ENCODE measurements around the gene PCSK5. TPM values are rescaled to one million over a fixed set of nuclear protein-coding genes. Genes with fewer than 3 reads are reported as not detected.

PCSK5 gene
- total RNA-seq, 5 donors from 2014 or later (not counting 1 experiment from before 2014, with no cell fraction given) = 9.1 to 24.1 (median 12.7) TPM

DNA sequence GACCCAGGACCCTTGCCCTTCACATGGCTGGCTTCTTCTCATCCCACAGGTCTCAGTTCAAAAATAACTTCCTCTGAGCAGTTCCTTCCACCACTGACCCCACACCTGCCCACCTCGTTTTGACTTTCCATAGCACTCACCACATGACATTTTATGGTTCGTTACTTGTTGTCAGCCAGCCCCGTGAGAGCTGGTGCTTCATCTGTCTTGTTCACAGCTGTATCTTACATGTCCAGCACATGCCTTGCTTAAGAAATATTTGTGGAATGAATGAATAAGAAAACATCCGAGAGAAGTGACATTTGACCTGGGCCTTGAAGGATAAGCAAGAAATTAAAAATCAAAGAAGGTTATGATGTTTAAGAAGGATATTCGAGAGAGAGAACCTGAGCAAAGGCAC is 309.8 kb downstream of the PCSK5 start:
- H3K36me3 ChIP-seq (ENCODE audit: control insufficient read depth in 2 of 2, extremely low read depth in 1 of 2, insufficient read depth in 1 of 2, low read length in 1 of 2) = no peaks in the 10 kb centered on the region
- H3K36me3 Mint-ChIP-seq = no peaks in the 10 kb centered on the region
- H3K4me3 ChIP-seq (ENCODE audit: control insufficient read depth in 1 of 2, extremely low read depth in 1 of 2, low read length in 1 of 2) = no peak overlapping the region
- H3K27ac Mint-ChIP-seq = no peak overlapping the region
- peaks cover 0 to 6% (median 0%) of the 10 kb centered on the region in 3 donors for H3K9me3 Mint-ChIP-seq
- ATAC-seq (replicated peaks in 1 of 4) (no peak), DNase-seq (no peak)
- POLR2A ChIA-PET = no interaction called here
- no peaks in the 10 kb centered on the region for H3K27me3 ChIP-seq (replicated peaks in 1 of 2; ENCODE audit: control insufficient read depth in 2 of 2, extremely low read depth in 1 of 2, insufficient read depth in 2 of 2, low read length in 1 of 2)
- no peaks in the 10 kb centered on the region for H3K9me3 ChIP-seq
- H3K4me3 Mint-ChIP-seq = no peak overlapping the region
- peaks cover 0 to 3% of the 10 kb centered on the region in 2 donors for H3K27me3 Mint-ChIP-seq
- H3K4me1 ChIP-seq (ENCODE audit: control insufficient read depth in 1 of 2, extremely low read depth in 1 of 2, insufficient read depth in 2 of 2, low read length in 2 of 2) = no peaks in the 10 kb centered on the region
- no peaks in the 10 kb centered on the region for H3K4me1 Mint-ChIP-seq
- no peak overlapping the region for H3K27ac ChIP-seq (ENCODE audit: low read length)
- 79% methylated on average over 3 of the region's 5 CpGs for WGBS (ENCODE audit: insufficient coverage)
- CTCF ChIA-PET = no interaction called here

DNA sequence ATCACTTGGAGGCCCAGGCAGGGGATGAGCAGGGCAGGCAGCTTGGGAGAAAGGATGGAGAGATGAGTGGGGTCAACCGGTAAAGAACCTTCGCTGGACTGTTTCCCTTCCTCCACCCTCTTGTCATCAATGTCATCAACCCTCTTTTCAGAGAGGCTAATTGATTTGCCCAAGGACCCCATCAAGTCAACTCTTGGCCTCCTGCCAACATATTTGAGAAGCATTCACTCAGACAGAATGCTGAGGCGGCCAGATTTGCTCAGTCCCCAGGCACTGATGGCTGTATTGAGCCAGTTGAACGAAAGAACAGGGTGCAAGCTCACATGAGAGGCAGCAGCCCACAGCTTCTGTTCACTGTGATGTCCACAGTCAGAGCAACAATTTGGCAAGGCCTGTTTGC is 310.3 kb downstream of the PCSK5 start:
- Mint-ChIP-seq H3K27ac (no peak overlapping the region), H3K9me3 (peaks cover 0 to 6% (median 0%) of the 10 kb centered on the region in 3 donors), H3K27me3 (peaks cover 0 to 5% of the 10 kb centered on the region in 2 donors), H3K4me3 (no peak overlapping the region), H3K4me1 (no peaks in the 10 kb centered on the region), H3K36me3 (no peaks in the 10 kb centered on the region)
- Histone ChIP-seq H3K27me3 (replicated peaks in 1 of 2; ENCODE audit: control insufficient read depth in 2 of 2, extremely low read depth in 1 of 2, insufficient read depth in 2 of 2, low read length in 1 of 2) (no peaks in the 10 kb centered on the region), H3K4me3 (ENCODE audit: control insufficient read depth in 1 of 2, extremely low read depth in 1 of 2, low read length in 1 of 2) (no peak overlapping the region), H3K9me3 (no peaks in the 10 kb centered on the region), H3K36me3 (ENCODE audit: control insufficient read depth in 2 of 2, extremely low read depth in 1 of 2, insufficient read depth in 1 of 2, low read length in 1 of 2) (no peaks in the 10 kb centered on the region), H3K4me1 (ENCODE audit: control insufficient read depth in 1 of 2, extremely low read depth in 1 of 2, insufficient read depth in 2 of 2, low read length in 2 of 2) (no peaks in the 10 kb centered on the region), H3K27ac (ENCODE audit: low read length) (no peak overlapping the region)
- POLR2A ChIA-PET = no interaction called here
- ATAC-seq (replicated peaks in 1 of 4) (no peak), DNase-seq (no peak)
- CTCF ChIA-PET = no interaction called here
- WGBS (ENCODE audit: insufficient coverage) = 66% methylated on average over 2 of the region's 4 CpGs

DNA sequence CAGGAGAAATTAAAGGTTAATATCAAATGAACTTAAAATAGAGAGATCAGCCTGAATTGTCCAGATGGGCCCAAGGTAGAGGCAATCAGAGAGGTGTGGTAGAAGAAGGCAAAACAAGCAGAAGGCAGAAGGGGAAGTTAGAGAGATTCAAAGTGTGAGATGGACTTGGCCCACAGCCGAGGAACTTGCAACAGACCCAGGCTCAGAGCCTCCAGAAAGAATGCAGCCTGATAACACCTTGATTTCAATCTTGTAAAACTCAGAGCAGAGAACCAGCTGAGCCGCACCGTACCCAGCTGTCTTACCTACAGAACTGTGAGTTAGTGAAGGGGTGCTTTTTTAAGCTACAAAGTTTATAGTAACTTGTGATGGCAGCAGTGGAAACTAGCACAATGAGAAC is 312.9 kb downstream of the PCSK5 start:
- Histone ChIP-seq H3K4me1 (ENCODE audit: control insufficient read depth in 1 of 2, extremely low read depth in 1 of 2, insufficient read depth in 2 of 2, low read length in 2 of 2) (no peaks in the 10 kb centered on the region), H3K36me3 (ENCODE audit: control insufficient read depth in 2 of 2, extremely low read depth in 1 of 2, insufficient read depth in 1 of 2, low read length in 1 of 2) (no peaks in the 10 kb centered on the region), H3K27ac (ENCODE audit: low read length) (no peak overlapping the region), H3K9me3 (no peaks in the 10 kb centered on the region), H3K4me3 (ENCODE audit: control insufficient read depth in 1 of 2, extremely low read depth in 1 of 2, low read length in 1 of 2) (no peak overlapping the region), H3K27me3 (replicated peaks in 1 of 2; ENCODE audit: control insufficient read depth in 2 of 2, extremely low read depth in 1 of 2, insufficient read depth in 2 of 2, low read length in 1 of 2) (no peaks in the 10 kb centered on the region)
- no peaks in the 10 kb centered on the region for H3K4me1 Mint-ChIP-seq
- peak in 1 of 35 experiments; percentile 3 for DNase-seq
- ChIA-PET CTCF (no interaction called here), POLR2A (no interaction called here)
- H3K36me3 Mint-ChIP-seq = no peaks in the 10 kb centered on the region
- H3K27ac Mint-ChIP-seq = no peak overlapping the region
- ATAC-seq (replicated peaks in 1 of 4) = no peak
- peaks cover 4 to 13% of the 10 kb centered on the region in 2 donors for H3K27me3 Mint-ChIP-seq
- no peak overlapping the region for H3K4me3 Mint-ChIP-seq
- no CpG with 5 or more reads among the region's 3 CpGs for WGBS (ENCODE audit: insufficient coverage)
- peaks cover 0 to 6% (median 0%) of the 10 kb centered on the region in 3 donors for H3K9me3 Mint-ChIP-seq

DNA sequence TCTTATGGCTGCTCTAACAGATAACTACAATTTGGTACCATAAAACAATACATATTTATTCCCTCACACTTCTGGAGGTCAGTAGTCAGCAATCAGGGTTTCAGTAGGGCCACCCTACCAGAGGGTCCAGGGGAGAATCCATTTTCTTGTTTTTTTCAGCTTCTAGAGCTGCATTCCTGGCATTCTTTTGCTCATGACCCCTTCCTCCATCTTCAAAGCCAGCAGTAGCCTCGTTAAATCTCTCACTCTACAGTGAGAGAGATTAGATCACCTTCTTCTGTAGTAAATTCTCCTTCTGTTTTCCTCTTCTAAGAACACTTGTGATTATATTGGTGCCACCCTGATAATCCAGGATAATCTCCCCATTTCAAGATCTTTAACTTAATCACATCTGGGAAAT is 316.3 kb downstream of the PCSK5 start:
- Mint-ChIP-seq H3K9me3 (peaks cover 0 to 6% (median 0%) of the 10 kb centered on the region in 3 donors), H3K27ac (no peak overlapping the region), H3K36me3 (no peaks in the 10 kb centered on the region), H3K4me1 (no peaks in the 10 kb centered on the region), H3K4me3 (no peak overlapping the region), H3K27me3 (peaks cover 4 to 13% of the 10 kb centered on the region in 2 donors)
- no peaks in the 10 kb centered on the region for H3K36me3 ChIP-seq (ENCODE audit: control insufficient read depth in 2 of 2, extremely low read depth in 1 of 2, insufficient read depth in 1 of 2, low read length in 1 of 2)
- no peaks in the 10 kb centered on the region for H3K27me3 ChIP-seq (replicated peaks in 1 of 2; ENCODE audit: control insufficient read depth in 2 of 2, extremely low read depth in 1 of 2, insufficient read depth in 2 of 2, low read length in 1 of 2)
- no peak overlapping the region for H3K4me3 ChIP-seq (ENCODE audit: control insufficient read depth in 1 of 2, extremely low read depth in 1 of 2, low read length in 1 of 2)
- no peak for DNase-seq
- no CpG with 5 or more reads among the region's 1 CpG for WGBS (ENCODE audit: insufficient coverage)
- no peaks in the 10 kb centered on the region for H3K9me3 ChIP-seq
- H3K27ac ChIP-seq (ENCODE audit: low read length) = no peak overlapping the region
- CTCF ChIA-PET = no interaction called here
- POLR2A ChIA-PET = interaction anchor here in 1 of 2 donors (0.5 kb wide), 1 partner anchor 46 kb away, joined by 3 read pairs; no protein-coding TSS in a partner anchor
- no peak for ATAC-seq (replicated peaks in 1 of 4)
- H3K4me1 ChIP-seq (ENCODE audit: control insufficient read depth in 1 of 2, extremely low read depth in 1 of 2, insufficient read depth in 2 of 2, low read length in 2 of 2) = no peaks in the 10 kb centered on the region

DNA sequence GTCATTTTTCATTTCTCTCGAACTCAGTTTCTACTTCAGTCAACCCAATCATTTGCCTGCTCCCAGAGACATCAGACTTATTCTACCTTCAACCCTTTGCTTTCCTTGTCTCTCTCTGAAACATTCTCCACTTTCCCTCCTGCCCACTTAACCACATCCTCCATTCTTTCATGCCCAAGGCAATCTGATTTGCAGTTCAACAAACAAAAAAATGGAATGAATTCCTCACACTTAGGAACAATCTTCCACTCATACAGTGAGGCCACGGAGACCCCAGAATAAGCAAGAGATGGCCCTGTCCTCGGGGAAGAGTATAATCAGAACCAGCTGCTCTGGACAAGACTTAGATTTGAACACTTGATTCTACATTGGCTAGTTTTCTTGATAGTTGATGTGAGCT is 323.3 kb downstream of the PCSK5 start:
- CTCF ChIA-PET = interaction anchor here in 1 of 2 donors (0.5 kb wide), 1 partner anchor 1029 kb away, joined by 5 read pairs; no protein-coding TSS in a partner anchor

DNA sequence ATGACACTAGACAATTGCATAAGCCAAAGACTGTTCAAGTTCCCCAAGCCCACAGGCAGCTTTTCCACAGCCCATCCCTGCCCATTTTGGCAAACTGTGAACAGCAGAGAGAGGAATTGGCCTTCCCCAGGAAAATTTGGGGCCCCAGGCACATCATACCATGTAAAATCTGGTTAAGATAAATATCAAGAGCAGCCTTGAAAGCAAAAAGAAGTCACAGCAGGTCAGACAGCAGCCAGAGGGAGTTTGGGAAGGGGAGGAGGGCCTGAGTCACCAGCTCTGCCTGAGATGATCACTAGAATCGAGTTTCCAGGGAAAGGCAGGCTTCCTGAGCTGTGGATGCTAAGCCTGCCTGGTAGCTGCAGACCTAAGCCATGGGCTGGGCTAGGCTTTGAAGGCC is 324.6 kb downstream of the PCSK5 start:
- POLR2A ChIA-PET = no interaction called here

More for the DNA sequence above, 323.3 kb downstream of the PCSK5 start:
- H3K27me3 ChIP-seq (replicated peaks in 1 of 2; ENCODE audit: control insufficient read depth in 2 of 2, extremely low read depth in 1 of 2, insufficient read depth in 2 of 2, low read length in 1 of 2) = peaks cover 0 to 11% of the 10 kb centered on the region in 2 experiments
- no peak overlapping the region for H3K27ac Mint-ChIP-seq
- WGBS (ENCODE audit: insufficient coverage) = 42% methylated on average over 1 of the region's 3 CpGs
- no peak overlapping the region for H3K4me3 ChIP-seq (ENCODE audit: control insufficient read depth in 1 of 2, extremely low read depth in 1 of 2, low read length in 1 of 2)
- H3K36me3 Mint-ChIP-seq = no peaks in the 10 kb centered on the region
- no peak overlapping the region for H3K4me3 Mint-ChIP-seq
- peaks cover 0 to 4% of the 10 kb centered on the region in 2 donors for H3K27me3 Mint-ChIP-seq
- no peak for DNase-seq
- H3K36me3 ChIP-seq (ENCODE audit: control insufficient read depth in 2 of 2, extremely low read depth in 1 of 2, insufficient read depth in 1 of 2, low read length in 1 of 2) = no peaks in the 10 kb centered on the region
- no peaks in the 10 kb centered on the region for H3K4me1 ChIP-seq (ENCODE audit: control insufficient read depth in 1 of 2, extremely low read depth in 1 of 2, insufficient read depth in 2 of 2, low read length in 2 of 2)
- no peaks in the 10 kb centered on the region for H3K4me1 Mint-ChIP-seq
- no peaks in the 10 kb centered on the region for H3K9me3 ChIP-seq
- POLR2A ChIA-PET = no interaction called here
- H3K9me3 Mint-ChIP-seq = no peaks in the 10 kb centered on the region
- H3K27ac ChIP-seq (ENCODE audit: low read length) = no peak overlapping the region
- ATAC-seq (replicated peaks in 1 of 4) = no peak

More for the DNA sequence above, 324.6 kb downstream of the PCSK5 start:
- H3K27me3 Mint-ChIP-seq = peaks cover 0 to 4% of the 10 kb centered on the region in 2 donors
- no peaks in the 10 kb centered on the region for H3K4me1 Mint-ChIP-seq
- H3K27me3 ChIP-seq (replicated peaks in 1 of 2; ENCODE audit: control insufficient read depth in 2 of 2, extremely low read depth in 1 of 2, insufficient read depth in 2 of 2, low read length in 1 of 2) = peaks cover 0 to 11% of the 10 kb centered on the region in 2 experiments
- no peak for ATAC-seq (replicated peaks in 1 of 4)
- H3K27ac ChIP-seq (ENCODE audit: low read length) = no peak overlapping the region
- no peak overlapping the region for H3K4me3 Mint-ChIP-seq
- 27% methylated on average over 1 of the region's 1 CpG for whole genome bisulfite sequencing (ENCODE audit: insufficient coverage)
- H3K36me3 ChIP-seq (ENCODE audit: control insufficient read depth in 2 of 2, extremely low read depth in 1 of 2, insufficient read depth in 1 of 2, low read length in 1 of 2) = no peaks in the 10 kb centered on the region
- no peaks in the 10 kb centered on the region for H3K9me3 Mint-ChIP-seq
- H3K36me3 Mint-ChIP-seq = no peaks in the 10 kb centered on the region
- CTCF ChIA-PET = no interaction called here
- H3K4me3 ChIP-seq (ENCODE audit: control insufficient read depth in 1 of 2, extremely low read depth in 1 of 2, low read length in 1 of 2) = no peak overlapping the region
- no peak for DNase-seq
- H3K4me1 ChIP-seq (ENCODE audit: control insufficient read depth in 1 of 2, extremely low read depth in 1 of 2, insufficient read depth in 2 of 2, low read length in 2 of 2) = no peaks in the 10 kb centered on the region
- no peak overlapping the region for H3K27ac Mint-ChIP-seq
- H3K9me3 ChIP-seq = no peaks in the 10 kb centered on the region
